ENCODE data around the gene COQ8B.
"Not testable (repeated sequence)": the region's sequence is repeated elsewhere in the genome, so short reads cannot be mapped to it uniquely, and the experiment has no call there.

The COQ8B gene

DNA sequence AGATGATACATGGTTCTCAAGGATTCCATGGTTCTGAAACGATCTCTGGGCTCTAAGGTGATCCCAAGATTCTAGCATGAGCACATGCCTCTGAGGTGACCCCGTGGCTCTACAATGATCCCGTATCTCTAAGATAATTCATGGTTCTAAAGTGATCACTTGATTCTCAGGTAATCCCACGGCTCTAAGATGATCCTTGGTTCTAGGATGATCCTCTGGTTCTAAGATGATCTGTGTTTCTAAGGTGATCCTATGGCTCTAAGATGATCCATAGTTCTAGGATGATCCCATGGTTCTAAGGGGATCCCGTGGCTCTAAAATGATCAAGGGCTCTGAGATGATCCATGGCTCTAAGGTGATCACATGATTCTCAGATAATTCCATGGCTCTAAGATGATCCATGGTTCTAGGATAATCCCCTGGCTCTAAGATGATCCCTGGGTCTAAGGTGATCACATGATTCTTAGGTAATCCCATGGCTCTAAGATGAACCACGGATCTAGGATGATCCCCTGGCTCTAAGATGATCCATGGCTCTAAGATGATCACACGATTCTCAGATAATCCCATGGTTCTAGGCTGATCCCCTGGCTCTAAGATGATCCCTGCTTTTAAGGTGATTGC is 47.6 kb downstream of the COQ8B start:
- no peak for DNase-seq (ENCODE audit: low spot score)

DNA sequence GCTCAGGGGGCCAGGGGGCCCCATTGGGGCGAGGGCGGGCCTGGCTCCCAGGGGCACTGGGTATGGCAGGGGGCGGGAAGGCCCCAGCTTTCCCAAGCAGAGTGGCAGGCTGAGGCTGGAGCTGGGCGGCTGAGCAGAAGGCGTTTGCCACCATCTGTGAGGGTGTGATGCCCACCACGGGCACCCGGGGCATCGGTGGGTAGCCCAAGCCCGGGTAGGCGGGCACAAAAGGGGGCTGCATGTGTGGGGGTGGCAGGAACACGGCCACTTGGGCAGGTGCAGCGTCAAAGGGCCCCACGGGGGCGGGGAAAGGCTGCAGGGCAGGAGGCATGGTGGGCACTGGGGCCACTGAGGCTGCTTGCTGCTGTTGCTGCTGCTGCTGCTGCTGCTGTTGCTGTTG is 49.1 kb downstream of the COQ8B start:
- no peak for DNase-seq (ENCODE audit: low spot score)

DNA sequence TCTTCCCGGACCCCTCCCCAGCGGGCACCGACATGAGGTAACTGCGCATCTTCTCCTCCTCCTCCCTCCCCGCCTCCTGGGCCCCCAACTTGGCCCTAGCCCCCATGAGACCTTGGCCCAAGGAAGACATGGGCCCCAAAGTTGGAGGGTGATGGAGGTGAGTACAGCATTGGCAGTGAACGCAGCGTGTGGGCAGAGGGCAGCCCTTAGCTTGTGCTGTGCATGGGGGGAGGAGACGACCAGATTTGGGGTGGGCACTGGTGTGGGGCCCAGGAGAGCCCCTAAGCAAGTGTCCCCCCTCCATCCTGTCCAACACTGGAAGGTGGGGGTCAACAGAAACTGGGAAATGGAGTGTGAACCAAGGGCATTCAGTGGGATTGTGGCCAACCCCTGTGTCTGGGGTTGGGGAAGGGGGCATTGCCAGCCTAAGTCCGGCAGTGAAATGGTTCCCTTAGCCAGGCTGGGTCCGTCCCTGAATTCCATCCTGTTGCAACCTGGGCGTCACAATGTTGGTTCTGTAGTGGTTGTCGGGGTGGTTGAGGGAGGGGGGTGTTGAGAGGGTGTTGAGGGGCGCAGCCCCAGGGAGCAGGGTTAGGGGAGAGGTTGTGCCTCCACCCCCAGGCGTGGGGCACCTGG is 49.8 kb downstream of the COQ8B start:
- DNase-seq (ENCODE audit: low spot score), result no peak

DNA sequence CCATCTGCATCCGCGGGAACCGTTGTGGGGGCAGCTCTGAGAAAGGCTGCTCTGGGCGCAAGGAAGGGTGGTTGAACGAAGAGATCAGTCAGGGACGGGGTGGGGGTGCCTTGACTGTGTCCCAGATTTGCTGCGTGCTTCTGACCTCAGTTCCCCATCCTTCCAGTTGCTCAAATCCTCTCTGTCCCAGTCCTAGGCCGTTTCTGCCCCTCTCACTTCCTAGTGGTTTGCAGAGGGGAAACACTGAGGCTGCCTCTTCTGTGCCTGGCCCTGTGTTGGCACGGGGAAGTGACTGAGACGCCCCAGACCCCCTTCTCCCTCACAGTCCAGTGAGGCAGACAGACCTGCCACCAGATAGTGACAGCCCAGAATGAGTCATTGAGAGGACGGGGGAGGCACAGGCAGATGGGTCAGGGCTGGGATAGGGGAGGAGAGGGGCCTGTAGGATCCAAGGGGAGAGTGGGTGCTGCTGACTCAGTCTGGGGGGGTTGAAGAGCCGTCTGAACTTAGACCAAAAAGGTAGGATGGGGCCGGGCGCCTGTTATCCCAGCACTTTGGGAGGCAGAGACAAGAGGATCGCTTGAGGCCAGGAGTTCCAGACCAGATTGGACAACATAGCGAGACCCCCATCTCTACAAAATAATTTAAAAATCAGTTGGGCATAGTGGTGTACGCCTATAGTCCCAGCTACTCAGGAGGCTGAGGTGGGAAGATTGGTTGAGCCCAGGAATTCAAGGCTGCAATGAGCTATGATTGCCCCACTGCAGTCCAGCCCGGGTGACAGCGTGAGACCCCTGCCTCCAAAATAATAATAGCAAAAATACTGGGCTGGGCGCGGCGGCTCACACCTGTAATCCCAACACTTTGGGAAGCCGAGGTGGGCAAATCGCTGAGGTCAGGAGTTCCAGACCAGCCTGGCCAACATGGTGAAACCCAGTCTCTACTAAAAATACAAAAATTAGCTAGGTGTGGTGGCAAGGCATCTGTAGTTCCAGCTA is 52.7 kb downstream of the COQ8B start:
- DNase-seq (ENCODE audit: low spot score), result no peak

DNA sequence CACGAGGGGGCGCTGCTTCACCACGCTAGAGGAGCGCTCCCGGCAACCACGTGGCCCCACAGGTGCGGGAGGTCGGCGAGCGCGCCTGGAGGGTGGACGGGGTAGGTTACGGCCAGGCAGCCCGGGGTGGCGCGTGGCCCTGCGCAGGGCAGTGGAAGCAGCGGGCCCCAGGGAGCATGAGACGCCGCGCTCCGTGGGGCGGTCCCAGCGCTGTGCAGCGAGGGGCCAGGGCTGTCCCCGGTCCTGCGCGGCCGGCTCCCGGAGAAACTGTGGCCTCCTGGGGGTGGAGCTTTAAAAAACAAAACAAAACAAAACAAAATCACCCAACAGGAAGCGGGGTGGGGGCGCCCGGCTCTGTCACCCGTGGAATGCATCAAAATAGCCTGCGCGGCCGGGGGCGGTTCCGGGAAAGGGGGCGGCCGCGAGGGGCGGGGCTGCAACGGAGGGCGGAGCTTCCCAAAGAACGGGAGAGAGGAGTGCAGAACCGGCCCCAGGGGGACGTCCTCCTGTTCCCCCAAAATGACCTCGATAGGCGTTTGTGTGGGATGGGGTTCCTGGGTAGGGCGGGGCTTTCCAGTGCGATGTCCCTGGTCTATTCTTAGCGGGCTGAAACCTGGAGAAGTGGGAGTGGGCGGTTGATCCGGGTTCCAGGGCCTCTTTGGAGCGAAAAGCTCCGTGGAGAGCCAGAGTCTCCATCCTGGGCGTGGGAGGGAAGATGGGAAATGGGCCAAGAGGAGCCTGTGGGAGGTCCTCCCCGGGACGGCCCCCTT is 53.6 kb downstream of the COQ8B start:
- DNase-seq (ENCODE audit: low spot score), result peak; percentile 88

DNA sequence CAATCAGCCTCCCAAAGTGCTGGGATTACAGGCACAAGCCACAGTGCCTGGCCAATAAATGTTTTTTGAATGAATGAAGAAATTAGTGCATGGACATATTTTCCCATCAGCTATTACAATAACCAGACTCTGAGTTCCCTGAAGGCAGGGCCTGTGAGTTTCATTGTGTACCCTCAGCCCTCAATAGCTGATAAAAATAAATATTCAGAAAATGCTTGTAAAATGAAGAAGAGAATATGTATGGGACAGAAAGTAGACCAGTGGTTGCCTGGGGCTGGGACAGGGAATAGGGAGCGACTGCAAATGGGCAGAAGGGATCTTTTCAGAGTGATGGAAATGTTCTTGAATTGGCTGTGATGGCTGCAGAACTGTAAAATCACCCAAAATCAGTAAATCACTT is 55.1 kb downstream of the COQ8B start:
- DNase-seq (ENCODE audit: low spot score), result no peak

DNA sequence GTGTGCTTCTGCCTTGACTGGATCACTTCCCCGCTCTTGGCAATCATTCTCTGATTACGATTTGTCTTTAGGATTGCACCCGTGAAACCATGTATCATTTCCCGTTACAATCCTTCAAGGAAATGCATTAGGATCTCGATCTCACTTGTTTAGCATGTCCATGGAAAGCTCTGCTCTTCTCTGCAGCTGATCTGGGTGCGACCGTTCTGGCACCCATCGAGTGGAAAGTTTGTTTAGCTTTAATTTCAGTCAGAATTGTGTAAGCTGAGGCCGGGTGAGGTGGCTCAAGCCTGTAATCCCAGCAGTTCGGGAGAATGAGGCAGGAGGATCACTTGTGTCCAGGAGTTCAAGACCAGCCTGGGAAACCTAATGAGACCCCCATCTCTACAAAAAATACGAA is 57.1 kb downstream of the COQ8B start:
- DNase-seq (ENCODE audit: low spot score), result no peak

DNA sequence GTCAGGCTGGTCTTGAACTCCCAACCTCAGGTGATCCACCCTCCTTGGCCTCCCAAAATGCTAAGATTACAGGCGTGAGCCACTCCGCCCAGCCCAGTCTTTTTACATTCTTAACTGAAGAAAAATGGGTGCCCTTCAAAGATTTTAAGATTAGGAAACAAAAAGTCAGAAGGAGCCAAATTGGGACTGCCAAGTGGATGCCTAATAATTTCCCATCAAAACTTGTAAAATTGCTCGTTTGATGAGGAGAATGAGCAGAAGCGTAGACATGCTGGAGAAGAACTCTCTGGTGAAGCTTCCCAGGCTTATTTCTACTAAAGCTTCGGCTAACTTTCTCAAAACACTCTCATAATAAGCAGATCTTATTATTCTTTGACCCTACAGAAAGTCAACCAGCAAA is 57.6 kb downstream of the COQ8B start:
- no peak for DNase-seq (ENCODE audit: low spot score)

DNA sequence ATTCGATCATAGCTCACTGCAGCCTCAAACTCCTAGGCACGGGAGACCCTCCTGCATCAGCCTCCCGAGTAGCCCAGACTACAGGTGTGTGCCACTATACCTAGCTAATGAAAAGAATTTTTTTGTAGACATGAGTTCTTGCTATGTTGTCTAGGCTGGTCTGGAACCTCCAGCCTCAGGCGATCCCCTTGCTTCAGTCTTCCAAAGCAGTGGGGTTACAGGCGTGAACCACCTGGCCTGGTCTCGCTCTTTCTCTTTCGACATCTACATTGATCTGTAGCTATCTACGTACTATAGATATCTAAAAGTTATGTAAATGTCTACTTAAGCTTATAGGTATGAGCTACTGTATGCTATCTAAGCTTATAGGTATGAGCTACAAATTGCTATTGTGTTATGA is 58.7 kb downstream of the COQ8B start:
- no peak for DNase-seq (ENCODE audit: low spot score)

DNA sequence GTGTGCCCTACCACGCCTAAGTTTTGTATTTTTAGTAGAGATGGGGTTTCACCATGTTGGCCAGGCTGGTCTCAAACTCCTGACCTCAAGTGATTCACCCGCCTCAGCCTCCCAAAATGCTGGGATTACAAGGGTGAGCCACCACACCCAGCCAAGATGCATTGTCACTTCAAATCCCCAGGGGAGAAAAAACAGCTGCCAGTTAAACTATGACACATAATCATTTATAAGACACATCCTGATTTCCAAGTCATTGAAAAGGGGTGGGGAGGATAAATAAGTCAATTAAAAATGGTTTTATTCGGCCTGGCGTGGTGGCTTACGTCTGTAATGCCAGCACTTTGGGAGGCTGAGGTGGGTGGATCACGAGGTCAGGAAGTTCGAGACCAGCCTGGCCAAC is 61.0 kb downstream of the COQ8B start:
- DNase-seq (ENCODE audit: low spot score), result not testable (repeated sequence)

DNA sequence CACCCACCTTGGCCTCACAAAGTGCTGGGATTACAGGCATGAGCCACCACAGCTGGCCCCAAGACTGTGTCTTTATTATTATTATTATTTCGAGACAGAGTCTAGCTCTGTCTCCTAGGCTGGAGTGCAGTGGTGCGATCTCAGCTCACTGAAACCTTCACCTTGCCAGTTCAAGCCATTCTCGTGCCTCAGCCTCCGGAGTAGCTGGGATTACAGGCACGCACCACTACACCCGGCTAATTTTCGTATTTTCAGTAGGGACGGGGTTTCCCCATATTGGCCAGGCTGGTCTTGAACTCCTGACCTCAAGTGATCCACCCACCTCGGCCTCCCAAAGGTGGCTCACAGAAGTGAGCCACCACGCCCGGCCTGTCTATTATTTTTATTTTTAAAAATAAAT is 64.4 kb downstream of the COQ8B start:
- not testable (repeated sequence) for DNase-seq (ENCODE audit: low spot score)

DNA sequence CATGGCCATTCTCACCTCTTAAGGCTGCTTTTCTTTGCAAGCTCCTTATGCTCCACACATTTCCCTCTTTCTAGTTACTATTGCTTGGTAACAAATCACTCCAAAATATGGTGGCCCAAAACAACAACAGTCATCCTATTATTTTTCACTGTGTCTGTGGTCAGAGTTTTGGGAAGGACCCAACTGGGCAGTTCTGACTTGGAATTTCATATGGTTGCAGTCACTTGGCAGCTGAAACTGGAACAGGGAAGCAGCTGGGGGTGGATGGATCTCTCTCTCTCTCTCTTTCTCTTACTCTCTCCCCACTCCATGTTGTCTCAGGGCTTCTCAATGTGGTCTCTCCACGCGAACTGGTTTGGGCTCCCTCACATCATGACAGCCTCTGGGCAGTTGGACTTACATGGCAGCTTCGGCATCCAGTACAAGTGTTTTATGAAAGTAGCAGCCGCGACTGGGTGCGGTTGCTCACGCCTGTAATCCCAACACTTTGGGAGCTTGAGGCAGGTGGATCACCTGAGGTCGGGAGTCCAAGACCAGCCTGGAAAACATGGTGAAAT is 65.9 kb downstream of the COQ8B start:
- peak; percentile 89 for DNase-seq (ENCODE audit: low spot score)

DNA sequence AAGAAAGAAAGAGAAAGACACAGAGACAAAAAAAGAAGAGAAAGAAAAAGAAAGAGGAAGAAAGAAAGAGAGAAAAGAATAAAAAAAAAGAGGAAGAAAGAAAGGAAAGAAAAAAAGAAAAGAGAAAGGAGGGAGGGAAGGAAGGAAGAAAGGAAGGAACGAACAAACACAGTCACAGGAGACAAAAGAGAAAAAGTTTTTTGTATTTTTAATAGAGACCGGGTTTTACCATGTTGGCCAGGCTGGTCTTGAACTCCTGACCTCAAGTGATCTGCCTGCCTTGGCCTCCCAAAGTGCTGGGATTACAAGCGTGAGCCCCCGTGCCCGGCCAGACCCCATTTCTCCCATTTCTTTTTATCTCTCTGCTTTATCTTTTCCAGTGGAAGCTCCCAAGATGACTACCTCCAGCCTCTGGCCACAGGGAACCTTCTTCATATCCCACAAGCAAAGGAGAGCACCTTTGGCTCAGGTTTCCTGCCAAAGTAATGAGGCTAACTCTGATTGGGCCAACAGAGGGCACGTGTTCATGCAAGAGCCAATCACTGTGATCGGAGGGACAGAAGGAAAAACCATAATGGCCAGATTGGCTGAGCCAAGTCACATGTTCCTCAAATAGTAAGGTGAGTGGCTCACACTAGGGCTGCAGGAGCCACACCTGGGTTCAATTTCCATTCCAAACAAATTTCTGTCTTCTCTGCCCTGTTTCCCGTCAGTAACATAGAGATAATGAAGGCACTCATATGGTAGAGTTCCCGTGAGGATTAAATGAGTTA is 66.6 kb downstream of the COQ8B start:
- not testable (repeated sequence) for DNase-seq (ENCODE audit: low spot score)

DNA sequence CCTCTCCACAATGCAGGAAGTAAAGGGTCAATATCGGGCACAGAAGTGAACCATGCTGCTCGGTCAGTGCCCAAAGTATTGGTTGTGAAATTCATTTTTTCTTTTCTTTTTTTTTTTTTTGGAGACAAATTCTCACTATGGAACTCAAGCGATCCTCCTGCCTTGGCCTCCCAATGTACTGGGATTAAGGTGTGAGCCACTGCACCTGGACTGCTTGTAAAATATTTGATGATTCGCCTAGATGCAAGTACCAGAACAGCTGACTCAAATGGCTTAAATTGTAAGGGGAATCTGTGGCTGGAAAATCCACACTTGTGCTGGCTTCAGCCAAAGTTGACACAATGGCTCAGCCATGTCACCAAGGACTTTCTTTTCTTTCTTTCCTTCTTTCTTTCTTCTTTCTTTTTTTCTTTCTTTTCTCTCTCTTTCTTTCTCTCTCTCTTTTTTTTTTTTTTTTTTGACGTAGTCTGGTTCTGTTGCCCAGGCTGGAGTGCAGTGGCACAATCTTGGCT is 69.9 kb downstream of the COQ8B start:
- no peak for DNase-seq (ENCODE audit: low spot score)

DNA sequence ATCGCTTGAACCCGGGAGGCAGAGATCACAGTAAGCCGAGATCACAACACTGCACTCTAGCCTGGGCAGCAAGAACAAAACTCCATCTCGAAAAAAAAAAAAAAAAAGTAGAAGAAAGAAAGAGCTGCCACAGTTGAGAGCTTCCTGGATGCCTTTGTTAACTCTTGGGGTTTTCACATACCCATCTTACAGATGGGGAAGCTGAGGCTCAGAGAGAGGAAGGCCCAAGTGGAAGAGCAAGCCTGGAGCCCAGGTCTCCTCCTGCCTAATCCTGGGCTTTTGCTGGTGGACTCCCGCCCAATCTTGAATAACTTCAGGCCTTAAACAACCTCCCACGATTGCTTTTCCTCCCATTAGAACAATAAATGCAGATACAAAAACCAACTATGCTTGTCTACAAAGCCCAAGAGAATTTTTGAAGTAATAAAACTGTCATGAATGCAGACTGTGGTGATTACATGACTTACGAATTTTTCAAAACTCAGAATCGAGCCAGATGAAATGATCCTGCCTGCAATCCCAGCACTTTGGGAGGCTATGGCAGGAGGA is 73.9 kb downstream of the COQ8B start:
- no peak for DNase-seq (ENCODE audit: low spot score)

DNA sequence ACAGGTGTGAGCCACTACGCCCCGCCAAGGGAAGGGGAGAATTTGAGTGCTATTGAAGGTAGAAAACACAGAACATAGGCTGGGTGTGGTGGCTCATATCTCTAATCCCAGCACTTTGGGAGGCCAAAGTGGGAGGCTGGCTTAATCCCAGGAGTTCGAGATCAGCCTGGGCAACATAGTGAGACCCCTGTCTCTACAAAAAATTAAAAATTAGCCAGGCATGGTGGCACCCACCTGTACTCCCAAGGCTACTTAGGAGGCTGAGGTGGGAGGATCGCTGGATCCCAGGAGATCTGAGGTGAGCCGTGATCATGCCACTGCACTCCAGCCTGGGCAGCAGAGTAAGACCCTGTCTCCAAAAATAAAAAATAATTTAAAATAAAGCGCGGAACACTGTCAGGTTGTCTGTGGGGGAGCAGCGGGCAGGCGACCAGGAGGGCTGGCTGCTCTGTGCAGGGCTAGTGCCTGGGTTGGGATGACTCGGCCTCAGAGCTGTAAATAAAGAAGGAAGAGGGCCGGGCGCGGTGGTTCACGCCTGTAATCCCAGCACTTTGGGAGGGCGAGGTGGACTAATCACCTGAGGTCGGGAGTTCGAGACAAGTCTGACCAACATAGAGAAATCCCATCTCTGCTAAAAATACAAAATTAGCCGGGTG is 74.5 kb downstream of the COQ8B start:
- no peak for DNase-seq (ENCODE audit: low spot score)
